HUES48 (cell line): ENCODE results near the gene STUB1.
A peak's percentile ranks its signal among the peaks of the same experiment; 100 is the strongest.

Experiments used
- H3K27ac ChIP-seq: one replicate; pipeline ENCODE4 v1.7.0; 2013; ENCODE audit warnings: low read depth, low read length, inconsistent platforms
- H3K27me3 ChIP-seq: 2 replicates; pipeline ENCODE4 v1.6.1; 2013; ENCODE audit warnings: mild to moderate bottlenecking, low read length; ENCODE audit not compliant: control insufficient read depth, insufficient read depth
- H3K36me3 ChIP-seq: 2 replicates; pipeline ENCODE4 v1.6.1; 2013; ENCODE audit warnings: low read length; ENCODE audit not compliant: control insufficient read depth, insufficient read depth
- H3K4me1 ChIP-seq: 2 replicates; pipeline ENCODE4 v1.6.1; 2013; ENCODE audit warnings: mild to moderate bottlenecking, low read length; ENCODE audit not compliant: control insufficient read depth, insufficient read depth
- H3K4me3 ChIP-seq: 2 replicates; pipeline ENCODE4 v1.5.1; 2013; ENCODE audit warnings: mild to moderate bottlenecking, low read depth, low read length
- H3K9ac ChIP-seq: 2 replicates; pipeline ENCODE4 v1.6.1; 2013; ENCODE audit warnings: mild to moderate bottlenecking, low read depth, low read length, moderate library complexity
- H3K9me3 ChIP-seq: 2 replicates; pipeline ENCODE4 v1.6.1; 2013; ENCODE audit warnings: low read length; ENCODE audit not compliant: control insufficient read depth, insufficient read depth

STUB1 gene

GRCh38 chr16:679814-680624 lies at the start of gene STUB1:
Gene STUB1 (plus strand): TSS chr16:680410. CDS start chr16:680526, 116 bp downstream.
- peaks cover 23% of the 10 kb centered on the region for H3K36me3 ChIP-seq
- peak within 1 kb of the TSS; percentile 86 for H3K4me3 ChIP-seq
- peaks cover 33% of the 10 kb centered on the region for H3K4me1 ChIP-seq
- no peaks in the 10 kb centered on the region for H3K9me3 ChIP-seq
- peak within 1 kb of the TSS; percentile 89 for H3K27ac ChIP-seq
- no peaks in the 10 kb centered on the region for H3K27me3 ChIP-seq
- H3K9ac ChIP-seq: peak within 1 kb of the TSS; percentile 70; the same call in 1 of the 2 replicates

GRCh38 chr16:630815-631405 lies 49.3 kb upstream of the STUB1 start, which contains the start of gene WFIKKN1:
Gene WFIKKN1 (plus strand): TSS chr16:630985. CDS start chr16:631254, 269 bp downstream.
- H3K27me3 ChIP-seq: no peaks in the 10 kb centered on the region
- H3K4me3 ChIP-seq: peak within 1 kb of the TSS; percentile 60; the same call in 1 of the 2 replicates
- H3K27ac ChIP-seq: peak within 1 kb of the TSS; percentile 83
- H3K36me3 ChIP-seq: peaks cover 27% of the 10 kb centered on the region
- H3K9ac ChIP-seq: 0 out of 2 replicates have a peak within 1 kb of the TSS, but pooled peaks have one; percentile 30
- no peaks in the 10 kb centered on the region for H3K9me3 ChIP-seq
- H3K4me1 ChIP-seq: peaks cover 22% of the 10 kb centered on the region

GRCh38 chr16:631808-632358 lies 48.3 kb upstream of the STUB1 start:
- H3K27ac ChIP-seq: no peak overlapping the region
- peaks cover 22% of the 10 kb centered on the region for H3K36me3 ChIP-seq
- no peak overlapping the region for H3K9ac ChIP-seq
- no peak overlapping the region for H3K4me3 ChIP-seq
- peaks cover 22% of the 10 kb centered on the region for H3K4me1 ChIP-seq
- H3K9me3 ChIP-seq: no peaks in the 10 kb centered on the region
- no peaks in the 10 kb centered on the region for H3K27me3 ChIP-seq

GRCh38 chr16:632486-633335 lies 47.5 kb upstream of the STUB1 start:
- H3K36me3 ChIP-seq: peaks cover 17% of the 10 kb centered on the region
- H3K9me3 ChIP-seq: no peaks in the 10 kb centered on the region
- H3K4me1 ChIP-seq: peaks cover 28% of the 10 kb centered on the region
- no peak overlapping the region for H3K4me3 ChIP-seq
- H3K27me3 ChIP-seq: no peaks in the 10 kb centered on the region
- H3K27ac ChIP-seq: no peak overlapping the region
- no peak overlapping the region for H3K9ac ChIP-seq

GRCh38 chr16:633336-634050 lies 46.7 kb upstream of the STUB1 start:
- no peak overlapping the region for H3K9ac ChIP-seq
- peaks cover 34% of the 10 kb centered on the region for H3K4me1 ChIP-seq
- no peak overlapping the region for H3K27ac ChIP-seq
- no peaks in the 10 kb centered on the region for H3K27me3 ChIP-seq
- peaks cover 17% of the 10 kb centered on the region for H3K36me3 ChIP-seq
- no peaks in the 10 kb centered on the region for H3K9me3 ChIP-seq
- no peak overlapping the region for H3K4me3 ChIP-seq

- H3K36me3 ChIP-seq: peaks cover 17% of the 10 kb centered on the region
- peaks cover 32% of the 10 kb centered on the region for H3K4me1 ChIP-seq
- no peak overlapping the region for H3K9ac ChIP-seq
- no peaks in the 10 kb centered on the region for H3K27me3 ChIP-seq
- no peaks in the 10 kb centered on the region for H3K9me3 ChIP-seq
- no peak overlapping the region for H3K27ac ChIP-seq
- H3K4me3 ChIP-seq: no peak overlapping the region
Measured at GRCh38 chr16:634051-634670, 46.0 kb upstream of the STUB1 start.

- Histone ChIP-seq H3K4me1 (peaks cover 25% of the 10 kb centered on the region; the same call in 1 of the 2 replicates), H3K27me3 (no peaks in the 10 kb centered on the region), H3K9ac (no peak overlapping the region), H3K36me3 (peaks cover 17% of the 10 kb centered on the region), H3K9me3 (no peaks in the 10 kb centered on the region), H3K4me3 (peak overlapping the region; percentile 85; the same call in 1 of the 2 replicates), H3K27ac (no peak overlapping the region)
Measured at GRCh38 chr16:634996-635395, 45.2 kb upstream of the STUB1 start.

GRCh38 chr16:635573-636205 lies 44.5 kb upstream of the STUB1 start:
- Histone ChIP-seq H3K27ac (peak overlapping the region; percentile 50), H3K4me1 (peaks cover 19% of the 10 kb centered on the region; the same call in 1 of the 2 replicates), H3K9ac (peak overlapping the region; percentile 51; the same call in 1 of the 2 replicates)

GRCh38 chr16:636206-637080 lies 43.8 kb upstream of the STUB1 start, which contains the start of gene METTL26:
Gene METTL26 (minus strand): TSS chr16:636305. CDS start chr16:636290, 15 bp downstream.
- Histone ChIP-seq H3K4me1 (peaks cover 15% of the 10 kb centered on the region; the same call in 1 of the 2 replicates), H3K4me3 (peak within 1 kb of the TSS; percentile 85), H3K27me3 (no peaks in the 10 kb centered on the region), H3K9me3 (no peaks in the 10 kb centered on the region), H3K27ac (peak within 1 kb of the TSS; percentile 83), H3K9ac (peak within 1 kb of the TSS; percentile 61; the same call in 1 of the 2 replicates), H3K36me3 (peaks cover 17% of the 10 kb centered on the region)

More at GRCh38 chr16:635573-636205, 44.5 kb upstream of the STUB1 start:
- peak overlapping the region; percentile 85 for H3K4me3 ChIP-seq
- H3K9me3 ChIP-seq: no peaks in the 10 kb centered on the region
- H3K36me3 ChIP-seq: peaks cover 17% of the 10 kb centered on the region
- H3K27me3 ChIP-seq: no peaks in the 10 kb centered on the region
